ENCODE data around the gene FBXL16.

Gene FBXL16

DNA sequence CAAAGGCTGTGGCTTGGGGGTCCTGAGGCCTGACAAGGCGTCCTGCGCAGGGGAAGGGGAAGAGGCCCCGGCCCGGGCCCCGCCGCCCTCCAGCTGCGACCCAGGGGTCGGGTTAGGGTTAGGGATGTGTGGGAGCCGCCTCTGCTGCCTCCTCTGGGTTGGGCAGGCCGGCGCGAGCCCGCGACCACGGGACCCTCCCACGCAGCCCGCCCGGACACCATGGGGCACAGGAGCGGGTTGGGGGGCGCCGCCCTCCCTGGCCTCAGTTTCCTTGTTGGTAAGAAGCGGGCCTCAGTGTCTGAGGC, 34.8 kb upstream of the FBXL16 start:
- no peak for TF ChIP-seq CTCF (IDR thresholded peaks at IDR 0.05; ENCODE audit: low read depth, low read length)
- H3K4me3 ChIP-seq (ENCODE audit: low read depth, low read length): peak overlapping the region; percentile 91

GRCh38 chr16:739560-740458, 34.2 kb upstream of the FBXL16 start:
- no peak for TF ChIP-seq CTCF (IDR thresholded peaks at IDR 0.05; ENCODE audit: low read depth, low read length)

DNA sequence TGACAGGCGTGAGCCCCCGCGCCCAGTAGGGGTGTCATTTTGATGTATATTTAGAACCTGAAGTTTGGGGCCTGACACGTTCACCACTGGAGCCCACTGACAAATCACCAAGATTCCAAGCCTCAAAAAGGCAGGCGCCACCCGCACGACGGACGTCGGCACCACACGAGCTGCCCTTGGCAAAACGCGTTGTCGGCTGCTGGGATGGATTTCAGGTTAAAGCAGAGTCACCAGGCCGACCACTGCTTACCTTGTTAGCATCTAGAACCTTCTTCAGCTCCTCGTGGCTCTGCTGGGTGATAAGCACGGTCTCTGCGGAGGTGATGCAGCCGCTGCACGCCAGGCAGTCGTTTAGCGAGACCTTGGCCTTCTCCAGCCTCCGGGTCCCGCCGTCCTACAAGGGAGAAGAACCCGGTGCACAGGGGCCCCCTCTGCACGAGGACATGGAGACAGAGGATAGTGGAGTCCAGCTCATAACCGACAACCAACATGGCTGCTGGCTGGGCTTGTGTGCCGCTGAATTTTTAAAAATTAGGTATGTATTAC, 31.4 kb upstream of the FBXL16 start:
- no peak overlapping the region for H3K4me3 ChIP-seq (ENCODE audit: low read depth, low read length)
- TF ChIP-seq CTCF (IDR thresholded peaks at IDR 0.05; ENCODE audit: low read depth, low read length): no peak

More at GRCh38 chr16:739560-740458, 34.2 kb upstream of the FBXL16 start:
- H3K4me3 ChIP-seq (ENCODE audit: low read depth, low read length): peak overlapping the region; percentile 91

DNA sequence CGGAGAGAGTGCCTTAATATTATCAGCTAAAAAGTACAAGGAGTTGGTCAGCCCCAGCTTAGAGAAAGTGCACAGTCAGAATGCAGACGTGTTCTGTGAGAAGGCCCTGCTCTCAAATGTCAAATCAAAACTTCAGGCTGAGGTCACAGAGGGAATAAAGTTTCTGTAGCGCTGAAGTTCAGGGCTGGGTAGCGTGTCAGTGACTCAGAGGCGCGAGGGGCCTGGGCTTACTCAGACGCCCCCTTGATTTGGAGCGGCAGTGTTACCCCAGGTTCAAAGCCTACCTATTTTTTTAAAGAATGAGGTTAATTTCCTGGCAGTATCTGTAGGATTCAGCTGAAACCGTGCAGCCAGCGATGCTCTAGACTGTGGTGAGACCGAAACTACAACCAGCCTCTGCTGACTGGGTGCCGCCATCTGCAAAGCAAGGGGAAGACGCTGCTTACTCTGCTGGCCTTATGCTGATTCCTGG, 30.4 kb upstream of the FBXL16 start:
- no peak for TF ChIP-seq CTCF (IDR thresholded peaks at IDR 0.05; ENCODE audit: low read depth, low read length)
- no peak overlapping the region for H3K4me3 ChIP-seq (ENCODE audit: low read depth, low read length)

DNA sequence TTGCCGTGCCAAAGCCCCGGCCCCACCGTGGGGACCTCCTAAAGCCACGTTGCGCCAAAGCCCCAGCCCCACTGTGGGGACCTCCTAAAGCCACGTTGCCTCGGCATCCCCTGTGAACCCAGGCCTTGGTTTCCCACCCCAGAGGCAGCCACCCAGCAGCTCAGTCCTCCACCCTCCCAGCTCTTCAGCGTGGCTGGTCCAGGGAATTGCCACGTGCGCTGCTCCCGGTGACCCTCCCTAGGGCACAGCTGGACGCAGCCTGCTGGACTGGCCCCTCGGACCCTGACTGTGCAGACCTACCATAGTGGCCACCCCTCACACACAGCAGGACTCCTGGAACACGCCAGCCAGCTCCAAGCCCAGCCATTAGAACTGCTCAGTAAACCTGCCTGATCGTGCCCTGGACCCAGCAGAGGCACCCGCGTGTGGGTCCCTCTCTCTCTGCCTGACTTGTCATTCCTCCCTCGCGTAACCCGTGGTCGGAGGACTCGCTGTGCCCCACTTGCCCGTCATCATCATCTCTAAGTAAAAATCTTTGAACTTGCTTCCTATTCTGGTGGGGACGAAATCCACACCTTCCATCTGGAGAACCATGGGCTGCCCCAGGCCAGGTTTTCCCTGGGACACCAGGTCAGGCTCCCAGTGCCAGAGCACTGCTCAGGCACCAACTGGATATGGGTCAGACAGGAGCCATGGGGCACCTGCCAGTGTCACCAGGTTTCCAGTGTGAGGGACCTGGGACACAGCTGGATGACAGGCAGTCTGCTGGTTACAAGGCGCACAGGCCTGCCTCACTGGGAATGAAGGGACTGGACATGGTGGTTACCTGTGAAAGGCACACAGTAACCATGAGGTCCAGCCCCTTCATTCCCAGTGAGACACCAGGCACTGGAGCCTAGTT, 29.6 kb upstream of the FBXL16 start:
- no peak overlapping the region for H3K4me3 ChIP-seq (ENCODE audit: low read depth, low read length)
- TF ChIP-seq CTCF (IDR thresholded peaks at IDR 0.05; ENCODE audit: low read depth, low read length): no peak

DNA sequence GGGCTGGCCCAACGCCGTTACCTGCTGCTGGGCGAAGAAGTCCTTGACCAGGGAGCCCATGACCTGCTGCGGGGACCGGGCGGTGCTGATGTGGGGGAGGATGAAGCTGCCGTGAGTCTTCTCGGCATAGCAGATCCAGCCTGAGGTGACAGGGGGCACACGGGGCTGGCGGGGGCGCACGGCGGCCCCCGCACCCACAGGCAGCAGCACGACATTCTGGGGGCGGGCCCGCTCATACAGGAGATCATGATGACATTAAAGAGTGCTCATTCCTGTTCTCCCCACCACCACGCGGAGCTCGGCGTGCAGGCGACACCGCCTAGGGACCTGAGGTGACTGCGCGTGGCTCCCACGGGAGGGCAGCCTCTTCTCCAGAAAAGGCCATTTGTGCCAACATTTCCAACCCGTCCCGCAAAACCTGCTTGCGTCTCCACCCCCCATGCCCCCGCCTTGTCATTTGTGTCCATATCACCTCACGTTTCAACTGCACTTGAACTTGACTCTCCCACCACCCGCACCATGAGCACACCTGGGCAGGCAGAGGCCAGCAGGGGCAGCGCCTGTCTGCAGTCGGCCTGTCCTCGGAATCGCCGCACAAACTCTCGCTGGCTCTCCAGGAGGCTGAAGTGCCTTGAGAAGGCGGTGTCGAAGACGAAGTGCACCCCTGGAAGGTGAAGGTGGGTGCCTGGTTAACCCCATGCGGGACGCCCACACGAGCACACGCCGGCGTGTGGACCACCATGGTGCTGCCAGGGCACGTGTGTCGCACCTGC, 28.8 kb upstream of the FBXL16 start:
- H3K4me3 ChIP-seq (ENCODE audit: low read depth, low read length): no peak overlapping the region
- no peak for TF ChIP-seq CTCF (IDR thresholded peaks at IDR 0.05; ENCODE audit: low read depth, low read length)
